ENCODE data around the gene PIGS.

PIGS gene

GRCh38 chr17:28551421-28552175 lies 19.7 kb downstream of the PIGS start:
- H3K9me3 Mint-ChIP-seq = no peaks in the 10 kb centered on the region
- no peaks in the 10 kb centered on the region for H3K27me3 Mint-ChIP-seq
- H3K4me3 Mint-ChIP-seq = peak overlapping the region; percentile 95 to 97
- ATAC-seq (replicated peaks) = no peak
- no peak for DNase-seq
- H3K27ac Mint-ChIP-seq = peak overlapping the region; percentile 92 to 95
- peaks cover 23% of the 10 kb centered on the region for H3K36me3 Mint-ChIP-seq (ENCODE audit: insufficient read depth)
- H3K4me1 Mint-ChIP-seq (ENCODE audit: low read depth in 2 of 2) = peaks cover 47 to 48% of the 10 kb centered on the region in 2 donors

GRCh38 chr17:28550858-28551257 lies 20.5 kb downstream of the PIGS start:
- Mint-ChIP-seq H3K27ac (peak overlapping the region; percentile 92 to 95), H3K27me3 (no peaks in the 10 kb centered on the region), H3K36me3 (ENCODE audit: insufficient read depth) (peaks cover 16% of the 10 kb centered on the region), H3K4me3 (peak overlapping the region; percentile 95 to 97), H3K9me3 (no peaks in the 10 kb centered on the region), H3K4me1 (ENCODE audit: low read depth in 2 of 2) (peaks cover 47 to 48% of the 10 kb centered on the region in 2 donors)
- no peak for DNase-seq
- no peak for ATAC-seq (replicated peaks)

GRCh38 chr17:28549236-28550132 lies 21.8 kb downstream of the PIGS start:
- no peaks in the 10 kb centered on the region for H3K9me3 Mint-ChIP-seq
- H3K27ac Mint-ChIP-seq = peak overlapping the region; percentile 92 to 95
- no peaks in the 10 kb centered on the region for H3K27me3 Mint-ChIP-seq
- H3K4me3 Mint-ChIP-seq = peak overlapping the region; percentile 41 to 95
- H3K36me3 Mint-ChIP-seq (ENCODE audit: insufficient read depth) = peaks cover 4% of the 10 kb centered on the region
- H3K4me1 Mint-ChIP-seq (ENCODE audit: low read depth in 2 of 2) = peaks cover 47 to 51% of the 10 kb centered on the region in 2 donors
- peak; percentile 54 to 65 (median 61) for DNase-seq
- peak; percentile 82 for ATAC-seq (replicated peaks)

- ATAC-seq (replicated peaks) (no peak), DNase-seq (no peak)
- H3K4me1 Mint-ChIP-seq (ENCODE audit: low read depth in 2 of 2) = peaks cover 47 to 51% of the 10 kb centered on the region in 2 donors
- H3K36me3 Mint-ChIP-seq (ENCODE audit: insufficient read depth) = peaks cover 3% of the 10 kb centered on the region
- H3K27ac Mint-ChIP-seq = peak overlapping the region; percentile 92 to 95
- peak overlapping the region; percentile 38 to 95 for H3K4me3 Mint-ChIP-seq
- H3K27me3 Mint-ChIP-seq = no peaks in the 10 kb centered on the region
- no peaks in the 10 kb centered on the region for H3K9me3 Mint-ChIP-seq
Observed at GRCh38 chr17:28548417-28549130, 22.8 kb downstream of the PIGS start.

GRCh38 chr17:28547623-28548416 lies 23.5 kb downstream of the PIGS start:
- H3K36me3 Mint-ChIP-seq (ENCODE audit: insufficient read depth) = peaks cover 3% of the 10 kb centered on the region
- H3K27me3 Mint-ChIP-seq = no peaks in the 10 kb centered on the region
- peak overlapping the region; percentile 38 to 45 for H3K4me3 Mint-ChIP-seq
- peak; percentile 23 for ATAC-seq (replicated peaks)
- peaks cover 46% of the 10 kb centered on the region in 2 donors for H3K4me1 Mint-ChIP-seq (ENCODE audit: low read depth in 2 of 2)
- DNase-seq = peak; percentile 47 to 53 (median 52)
- H3K27ac Mint-ChIP-seq = peak overlapping the region; percentile 92 to 95
- H3K9me3 Mint-ChIP-seq = no peaks in the 10 kb centered on the region

GRCh38 chr17:28547096-28547622 lies 24.2 kb downstream of the PIGS start:
- Mint-ChIP-seq H3K36me3 (ENCODE audit: insufficient read depth) (peaks cover 3% of the 10 kb centered on the region), H3K27ac (peak overlapping the region in 1 of 2 donors; percentile 92), H3K9me3 (no peaks in the 10 kb centered on the region), H3K27me3 (no peaks in the 10 kb centered on the region), H3K4me3 (peak overlapping the region; percentile 20 to 38), H3K4me1 (ENCODE audit: low read depth in 2 of 2) (peaks cover 43 to 44% of the 10 kb centered on the region in 2 donors)
- no peak for DNase-seq
- no peak for ATAC-seq (replicated peaks)

GRCh38 chr17:28545787-28546415 lies 25.4 kb downstream of the PIGS start:
- Mint-ChIP-seq H3K4me3 (no peak overlapping the region), H3K27ac (peak overlapping the region in 1 of 2 donors; percentile 80), H3K36me3 (ENCODE audit: insufficient read depth) (peaks cover 3% of the 10 kb centered on the region), H3K4me1 (ENCODE audit: low read depth in 2 of 2) (peaks cover 32 to 33% of the 10 kb centered on the region in 2 donors), H3K27me3 (no peaks in the 10 kb centered on the region), H3K9me3 (no peaks in the 10 kb centered on the region)
- ATAC-seq (replicated peaks) (no peak), DNase-seq (no peak)

GRCh38 chr17:28545141-28545503 lies 26.2 kb downstream of the PIGS start:
- Mint-ChIP-seq H3K27ac (peak overlapping the region in 1 of 2 donors; percentile 44), H3K4me3 (no peak overlapping the region), H3K4me1 (ENCODE audit: low read depth in 2 of 2) (peaks cover 24 to 25% of the 10 kb centered on the region in 2 donors), H3K27me3 (no peaks in the 10 kb centered on the region), H3K36me3 (ENCODE audit: insufficient read depth) (peaks cover 3% of the 10 kb centered on the region), H3K9me3 (no peaks in the 10 kb centered on the region)
- no peak for ATAC-seq (replicated peaks)
- no peak for DNase-seq

- Mint-ChIP-seq H3K27me3 (no peaks in the 10 kb centered on the region), H3K36me3 (ENCODE audit: insufficient read depth) (peaks cover 3% of the 10 kb centered on the region), H3K4me1 (ENCODE audit: low read depth in 2 of 2) (peaks cover 19% of the 10 kb centered on the region in 2 donors), H3K4me3 (no peak overlapping the region), H3K27ac (peak overlapping the region in 1 of 2 donors; percentile 44), H3K9me3 (no peaks in the 10 kb centered on the region)
- ATAC-seq (replicated peaks) = no peak
- DNase-seq = no peak
Observed at GRCh38 chr17:28544402-28545140, 26.8 kb downstream of the PIGS start.

- peaks cover 0 to 3% of the 10 kb centered on the region in 2 donors for H3K4me1 Mint-ChIP-seq (ENCODE audit: low read depth in 2 of 2)
- H3K9me3 Mint-ChIP-seq = no peaks in the 10 kb centered on the region
- H3K27ac Mint-ChIP-seq = no peak overlapping the region
- H3K4me3 Mint-ChIP-seq = no peak overlapping the region
- no peak for ATAC-seq (replicated peaks)
- H3K36me3 Mint-ChIP-seq (ENCODE audit: insufficient read depth) = no peaks in the 10 kb centered on the region
- DNase-seq = no peak
- H3K27me3 Mint-ChIP-seq = no peaks in the 10 kb centered on the region
Observed at GRCh38 chr17:28541439-28541838, 29.9 kb downstream of the PIGS start.

GRCh38 chr17:28540231-28540630 lies 31.1 kb downstream of the PIGS start:
- H3K4me3 Mint-ChIP-seq = no peak overlapping the region
- no peak overlapping the region for H3K27ac Mint-ChIP-seq
- no peaks in the 10 kb centered on the region for H3K27me3 Mint-ChIP-seq
- DNase-seq (no peak), ATAC-seq (replicated peaks) (no peak)
- H3K36me3 Mint-ChIP-seq (ENCODE audit: insufficient read depth) = no peaks in the 10 kb centered on the region
- no peaks in the 10 kb centered on the region for H3K4me1 Mint-ChIP-seq (ENCODE audit: low read depth in 2 of 2)
- H3K9me3 Mint-ChIP-seq = no peaks in the 10 kb centered on the region
